ENCODE results near the gene PLXNC1. TPM values are rescaled to one million over a fixed set of nuclear protein-coding genes. Genes with fewer than 3 reads are reported as not detected.
A peak's percentile ranks its signal among the peaks of the same experiment; 100 is the strongest.

The PLXNC1 gene
- total RNA-seq, 1 donor from 2014 or later, result 4.4 TPM

GRCh38 chr12:94150240-94151121 is 2.1 kb downstream of the PLXNC1 start:
- intact Hi-C loops (cut with DNase I), result no loop called here
- DNase-seq (ENCODE audit: low spot score), result peak; percentile 80

- DNase-seq (ENCODE audit: low spot score), result no peak
- intact Hi-C loops (cut with DNase I), result no loop called here
Observed at GRCh38 chr12:94151582-94151981, 3.2 kb downstream of the PLXNC1 start.

GRCh38 chr12:94152292-94153078 is 4.1 kb downstream of the PLXNC1 start:
- intact Hi-C loops (cut with DNase I), result no loop called here
- DNase-seq (ENCODE audit: low spot score), result no peak

- DNase-seq (ENCODE audit: low spot score), result no peak
- intact Hi-C loops (cut with DNase I), result no loop called here
Observed at GRCh38 chr12:94157181-94157580, 8.8 kb downstream of the PLXNC1 start.

GRCh38 chr12:94157981-94158411 is 9.6 kb downstream of the PLXNC1 start:
- DNase-seq (ENCODE audit: low spot score), result no peak
- intact Hi-C loops (cut with DNase I), result no loop called here

GRCh38 chr12:94158666-94159065 is 10.3 kb downstream of the PLXNC1 start:
- DNase-seq (ENCODE audit: low spot score), result no peak
- intact Hi-C loops (cut with DNase I), result no loop called here

- DNase-seq (ENCODE audit: low spot score), result no peak
- intact Hi-C loops (cut with DNase I), result no loop called here
Observed at GRCh38 chr12:94162108-94162507, 13.7 kb downstream of the PLXNC1 start.

GRCh38 chr12:94163850-94164249 is 15.5 kb downstream of the PLXNC1 start:
- no peak for DNase-seq (ENCODE audit: low spot score)
- intact Hi-C loops (cut with DNase I), result no loop called here

- intact Hi-C loops (cut with DNase I), result no loop called here
- no peak for DNase-seq (ENCODE audit: low spot score)
Observed at GRCh38 chr12:94165138-94165537, 16.8 kb downstream of the PLXNC1 start.

- DNase-seq (ENCODE audit: low spot score), result no peak
- intact Hi-C loops (cut with DNase I), result no loop called here
Observed at GRCh38 chr12:94165670-94166364, 17.4 kb downstream of the PLXNC1 start.

- intact Hi-C loops (cut with DNase I), result no loop called here
- DNase-seq (ENCODE audit: low spot score), result no peak
Observed at GRCh38 chr12:94167071-94167755, 18.8 kb downstream of the PLXNC1 start.

- intact Hi-C loops (cut with DNase I), result no loop called here
- DNase-seq (ENCODE audit: low spot score), result no peak
Observed at GRCh38 chr12:94167756-94168416, 19.5 kb downstream of the PLXNC1 start.

GRCh38 chr12:94169495-94169894 is 21.1 kb downstream of the PLXNC1 start:
- DNase-seq (ENCODE audit: low spot score), result no peak
- intact Hi-C loops (cut with DNase I), result no loop called here

- intact Hi-C loops (cut with DNase I), result no loop called here
Observed at GRCh38 chr12:94169966-94170689, 21.8 kb downstream of the PLXNC1 start.

GRCh38 chr12:94170690-94171594 is 22.6 kb downstream of the PLXNC1 start:
- no peak for DNase-seq (ENCODE audit: low spot score)
- intact Hi-C loops (cut with DNase I), result no loop called here

More at GRCh38 chr12:94169966-94170689, 21.8 kb downstream of the PLXNC1 start:
- no peak for DNase-seq (ENCODE audit: low spot score)

- no peak for DNase-seq (ENCODE audit: low spot score)
- intact Hi-C loops (cut with DNase I), result no loop called here
Observed at GRCh38 chr12:94171595-94171930, 23.2 kb downstream of the PLXNC1 start.

GRCh38 chr12:94172031-94172430 is 23.7 kb downstream of the PLXNC1 start:
- intact Hi-C loops (cut with DNase I), result no loop called here
- DNase-seq (ENCODE audit: low spot score), result no peak

All from cardiac septum (tissue), 1 donor.